Muscle of arm (tissue), 12 donors: Measurements from ENCODE around the gene KRTAP5-10. TPM values are rescaled to one million over a fixed set of nuclear protein-coding genes. Genes with fewer than 3 reads are reported as not detected.
"Not testable (repeated sequence)": the region's sequence is repeated elsewhere in the genome, so short reads cannot be mapped to it uniquely, and the experiment has no call there.

Experiments
- DNase-seq: peaks from one replicate; pipeline ENCODE4 v3.0.0-alpha.2; 2013
- polyA plus RNA-seq, 12 donors: library from polyadenylated mRNA; unstranded; fragments of 120-200 nt; gene quantifications; one replicate each; pipeline ENCODE4 v1.2.1, GENCODE V29; 2013; ENCODE audit not compliant: insufficient read length in 12 of 12

The KRTAP5-10 gene
- polyA plus RNA-seq, 12 donors = not detected

DNA sequence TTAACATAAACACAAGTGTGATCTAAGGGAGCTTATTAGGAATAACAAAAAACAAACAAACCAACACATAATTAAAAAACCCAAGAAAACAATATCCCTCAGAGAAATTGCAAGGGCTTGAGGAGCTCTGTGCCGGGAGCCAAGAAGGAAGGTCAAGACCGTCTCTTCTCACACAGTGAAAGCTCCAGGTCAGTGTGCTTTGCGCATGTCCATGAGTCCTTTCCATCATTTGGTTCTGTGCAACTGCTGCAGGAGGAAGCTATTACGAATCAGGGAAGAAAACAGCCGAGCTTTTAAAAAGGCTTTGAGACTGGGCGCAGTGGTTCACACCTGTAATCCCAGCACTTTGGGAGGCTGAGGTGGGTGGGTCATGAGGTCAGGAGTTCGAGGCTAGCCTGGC lies 23.0 kb upstream of the KRTAP5-10 start:
- DNase-seq = no peak

DNA sequence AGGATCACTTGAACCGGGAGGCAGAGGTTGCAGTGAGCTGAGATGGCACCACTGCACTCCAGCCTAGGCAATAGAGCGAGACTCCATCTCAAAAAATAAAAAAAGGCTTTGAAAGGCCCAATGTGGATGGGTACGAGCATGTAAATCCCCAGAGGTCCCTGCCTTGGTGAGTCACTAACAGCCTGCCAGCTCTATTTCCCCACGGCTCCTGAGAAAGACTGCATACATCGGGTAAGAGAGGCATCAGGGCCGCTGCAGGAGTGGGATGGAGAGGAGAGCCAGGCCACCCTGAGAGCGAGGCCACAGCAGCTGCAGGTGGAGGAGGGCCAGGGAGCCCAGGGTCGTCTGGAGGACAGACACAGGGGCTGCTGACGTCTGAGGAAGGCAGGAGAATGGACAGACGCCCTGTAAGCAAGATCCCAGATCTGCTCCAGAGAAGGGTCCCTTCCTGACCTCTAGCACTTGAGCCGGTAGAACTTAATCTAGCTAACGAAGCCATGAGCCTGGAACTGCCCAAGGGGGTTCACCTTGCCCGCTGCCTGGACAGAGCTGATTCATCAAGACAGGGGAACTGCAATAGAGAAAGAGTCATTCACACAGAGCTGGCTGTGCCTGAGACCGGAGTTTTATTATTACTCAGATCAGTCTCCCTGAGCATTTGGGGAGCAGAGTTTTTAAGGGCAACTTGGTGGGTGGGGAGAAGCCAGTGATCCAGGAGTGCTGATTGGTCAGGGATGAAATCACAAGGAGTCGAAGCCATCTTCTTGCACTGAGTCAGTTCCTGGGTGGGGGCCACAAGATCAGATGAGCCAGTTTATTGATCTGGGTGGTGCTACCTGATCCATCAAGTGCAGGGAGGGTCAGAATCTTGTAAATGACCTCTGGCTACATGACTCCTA lies 22.2 kb upstream of the KRTAP5-10 start:
- DNase-seq = no peak

DNA sequence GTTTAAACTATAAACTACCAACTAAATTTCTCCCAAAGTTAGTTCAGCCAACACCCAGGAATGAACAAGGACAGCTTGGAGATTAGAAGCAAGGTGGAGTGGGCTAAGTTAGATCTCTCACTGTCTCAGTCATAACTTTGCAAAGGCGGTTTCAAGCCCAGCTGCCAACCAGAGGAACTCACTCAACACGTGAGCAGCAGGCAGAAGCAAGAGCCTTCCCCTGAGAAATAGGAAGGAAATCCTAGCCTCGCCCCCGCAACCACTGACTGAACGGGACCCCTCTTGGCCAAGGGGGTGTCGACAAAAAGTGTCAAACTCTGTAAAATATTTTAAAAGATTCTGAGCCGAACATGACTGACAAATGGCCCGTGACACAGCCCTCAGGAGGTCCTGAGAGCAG lies 21.5 kb upstream of the KRTAP5-10 start:
- no peak for DNase-seq

GRCh38 chr11:71544525-71545214 lies 20.7 kb upstream of the KRTAP5-10 start:
- no peak for DNase-seq

DNA sequence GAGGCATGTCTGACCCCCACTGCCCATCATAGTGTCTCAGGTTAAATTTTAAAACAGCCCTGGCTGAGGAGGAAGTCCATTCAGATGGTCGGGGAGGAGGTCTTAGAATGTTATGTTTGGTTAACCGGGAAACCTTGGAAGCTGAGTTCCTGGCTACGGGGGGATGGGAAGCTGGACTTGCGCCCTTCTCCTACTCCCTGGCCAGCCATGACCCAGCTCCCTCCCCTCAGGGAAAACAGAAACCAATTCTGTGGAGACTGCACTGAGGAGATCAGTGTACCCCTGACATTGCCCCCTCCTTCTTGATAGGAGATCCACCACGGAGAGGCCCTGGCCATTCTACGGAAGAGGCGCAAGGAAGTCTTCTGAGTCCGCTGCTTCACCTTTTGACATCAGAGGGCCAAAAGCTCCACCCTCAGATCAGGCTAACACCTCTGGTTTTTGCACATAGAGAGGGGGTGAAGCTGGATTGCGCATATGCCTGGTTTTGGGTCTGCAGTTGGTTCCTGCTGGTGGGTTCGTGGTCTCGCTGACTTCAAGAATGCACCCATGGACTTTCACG lies 19.9 kb upstream of the KRTAP5-10 start:
- no peak for DNase-seq

DNA sequence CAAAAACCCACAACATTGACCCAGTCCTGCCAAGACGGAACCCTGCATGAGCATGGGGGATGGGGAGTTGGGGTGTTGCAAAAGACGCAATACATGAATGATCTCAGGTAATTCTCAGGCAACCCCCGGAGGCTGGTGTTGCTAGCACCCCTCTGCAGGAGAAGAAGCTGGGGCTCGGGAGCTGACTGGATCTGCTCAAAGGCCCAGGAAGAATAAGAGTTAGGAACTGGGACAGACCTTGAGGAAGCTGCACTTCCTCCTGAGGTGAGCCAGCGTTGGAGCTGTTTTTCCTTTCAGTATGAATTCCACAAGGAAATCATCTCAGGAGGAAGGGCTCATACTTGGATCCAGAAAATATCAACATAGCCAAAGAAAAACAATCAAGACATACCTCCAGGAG lies 17.2 kb upstream of the KRTAP5-10 start, which contains the start of gene KRTAP5-9:
KRTAP5-9 (plus strand) TSS at position 301 of the 400 bp plus-strand sequence. CDS start 238 bp downstream, outside the sequence.
- no peak for DNase-seq

GRCh38 chr11:71548716-71549151 lies 16.6 kb upstream of the KRTAP5-10 start:
- DNase-seq = no peak

DNA sequence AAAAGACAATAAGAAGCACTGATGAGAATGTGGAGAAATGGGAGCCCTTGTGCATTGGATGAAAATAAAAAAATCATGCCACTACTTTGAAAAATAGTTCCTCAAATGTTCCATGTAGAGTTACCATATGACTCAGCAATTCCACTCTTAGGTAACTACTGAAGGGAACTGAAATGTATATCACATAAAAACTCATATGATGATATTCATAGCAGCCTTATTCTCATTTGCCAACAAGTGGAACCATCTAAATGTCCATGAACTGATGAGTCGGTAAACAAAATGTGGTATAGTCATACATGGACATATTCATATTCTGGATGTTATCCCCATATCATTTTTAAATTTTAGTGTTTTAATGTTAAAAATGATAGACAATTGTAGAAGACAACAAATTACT lies 13.7 kb upstream of the KRTAP5-10 start:
- DNase-seq = no peak

GRCh38 chr11:71554996-71555395 lies 10.4 kb upstream of the KRTAP5-10 start:
- no peak for DNase-seq

- DNase-seq = no peak
Measured at GRCh38 chr11:71555508-71555907, 9.9 kb upstream of the KRTAP5-10 start.

- DNase-seq = no peak
Measured at GRCh38 chr11:71556018-71556417, 9.3 kb upstream of the KRTAP5-10 start.

DNA sequence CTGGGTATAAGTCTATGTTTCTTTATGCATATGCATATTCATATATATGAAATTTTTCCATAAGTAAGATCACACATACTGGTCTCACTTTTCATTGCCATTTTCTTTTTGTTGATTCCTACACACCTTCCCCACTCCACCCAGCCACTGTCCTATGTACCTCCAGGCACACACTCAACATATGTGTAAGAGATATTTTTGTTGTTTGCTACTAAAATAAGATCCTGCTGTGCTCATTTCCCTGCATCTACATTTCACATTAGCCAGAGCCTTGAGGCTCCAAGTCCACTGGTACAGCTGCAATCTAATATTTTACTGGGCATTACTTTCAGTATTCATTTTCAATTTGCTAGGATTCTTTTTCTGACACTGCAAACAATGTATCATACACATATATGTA lies 8.1 kb upstream of the KRTAP5-10 start:
- DNase-seq = no peak

DNA sequence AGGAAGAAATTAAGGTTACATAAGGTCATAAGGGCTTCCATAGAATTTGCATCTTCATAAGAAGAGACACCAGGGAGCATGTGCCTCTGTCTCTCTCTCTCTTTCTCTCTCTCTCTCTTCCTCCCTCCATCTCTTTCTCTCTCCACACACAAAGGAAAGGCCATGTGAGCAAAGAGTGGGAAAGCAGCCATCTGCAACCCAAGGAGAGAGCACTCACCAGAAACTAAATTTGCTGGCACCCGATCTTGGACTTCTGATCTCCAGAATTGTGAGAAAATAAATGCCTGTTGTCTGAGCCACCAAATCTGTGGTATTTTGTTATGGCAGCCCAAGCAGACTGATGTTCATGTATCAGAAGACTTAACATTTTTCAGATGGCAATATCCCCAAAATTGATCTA lies 6.4 kb upstream of the KRTAP5-10 start:
- DNase-seq = no peak

DNA sequence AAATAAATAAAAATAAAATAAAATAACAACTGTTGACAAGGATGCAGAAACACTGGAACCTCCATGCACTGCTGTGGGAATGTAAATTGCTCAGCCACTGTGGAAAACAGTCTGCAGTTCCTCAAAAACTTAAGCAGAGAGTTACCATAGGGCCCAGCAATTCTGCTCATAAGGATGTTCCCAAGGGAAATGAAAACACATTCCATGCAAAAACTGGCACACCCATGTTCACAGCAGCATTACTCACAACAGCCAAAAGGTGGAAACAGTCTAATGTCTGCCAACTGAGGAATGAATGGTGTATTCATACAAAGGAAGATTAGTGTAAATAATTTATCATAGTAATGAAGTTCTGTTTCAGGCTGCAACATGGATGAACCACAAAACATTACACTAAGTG lies 3.2 kb upstream of the KRTAP5-10 start:
- no peak for DNase-seq

DNA sequence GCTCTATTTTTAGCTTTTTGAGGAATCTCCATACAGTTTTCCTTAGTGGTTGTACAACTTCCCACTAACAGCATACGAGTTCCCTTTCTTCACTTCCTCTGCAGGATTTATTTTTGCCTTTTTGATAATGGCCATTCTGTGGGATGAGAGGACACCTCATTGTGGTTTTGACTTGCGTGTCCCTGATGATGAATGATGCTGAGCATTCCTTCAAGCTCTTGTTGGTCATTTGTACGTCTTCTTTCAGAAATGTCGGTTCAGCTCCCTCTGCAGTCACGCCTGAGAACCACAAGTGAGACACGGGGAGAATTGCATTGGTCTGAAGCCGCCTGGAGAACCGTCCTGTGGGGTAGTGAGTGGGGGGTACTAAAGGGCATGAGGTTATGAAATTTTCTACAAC lies 2.0 kb upstream of the KRTAP5-10 start:
- peak; percentile 12 for DNase-seq

DNA sequence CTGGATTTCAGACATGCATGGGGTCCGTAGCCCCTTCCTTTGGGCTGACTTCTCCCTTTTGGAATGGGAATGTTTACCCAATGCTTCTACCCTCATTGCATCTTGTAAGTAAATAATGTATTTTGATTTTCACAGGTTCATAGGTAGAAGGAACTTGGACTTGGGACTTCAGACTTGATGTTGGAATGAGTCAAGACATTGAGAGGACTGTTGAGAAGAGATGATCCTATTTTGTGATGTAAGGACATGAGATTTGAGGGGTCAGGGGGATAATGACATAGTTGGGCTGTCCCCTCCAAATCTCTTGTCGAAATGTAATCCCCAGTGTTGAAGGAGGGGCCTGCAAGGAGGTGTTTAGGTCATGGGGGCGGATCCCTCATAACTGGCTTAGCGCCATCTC lies 933 bp upstream of the KRTAP5-10 start:
- DNase-seq = no peak

DNA sequence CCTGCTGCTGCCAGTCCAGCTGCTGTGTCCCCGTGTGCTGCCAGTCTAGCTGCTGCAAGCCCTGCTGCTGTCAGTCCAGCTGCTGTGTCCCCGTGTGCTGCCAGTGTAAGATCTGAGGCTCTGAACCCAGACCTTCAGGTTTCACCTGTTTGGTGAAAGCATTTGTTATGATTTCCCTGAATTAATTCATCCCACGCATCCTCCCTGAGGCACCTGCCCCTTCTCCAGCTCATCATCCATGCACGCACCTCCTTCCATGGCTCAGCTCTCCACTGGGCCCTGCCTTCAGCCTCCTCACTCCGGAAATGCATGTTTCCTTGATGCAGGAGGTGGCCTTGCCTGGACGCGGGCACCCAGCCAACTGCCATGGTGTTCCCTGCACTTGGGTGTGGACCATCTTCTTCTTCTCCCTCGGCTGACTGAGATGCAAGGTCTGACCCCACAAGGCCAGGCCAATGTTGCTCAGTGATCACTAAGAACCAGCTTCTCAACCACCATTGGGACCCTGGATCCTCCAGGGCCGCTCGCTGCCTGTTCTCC lies 788 bp downstream of the KRTAP5-10 start:
- no peak for DNase-seq

GRCh38 chr11:71566626-71567599 lies 1.6 kb downstream of the KRTAP5-10 start:
- DNase-seq = not testable (repeated sequence)

DNA sequence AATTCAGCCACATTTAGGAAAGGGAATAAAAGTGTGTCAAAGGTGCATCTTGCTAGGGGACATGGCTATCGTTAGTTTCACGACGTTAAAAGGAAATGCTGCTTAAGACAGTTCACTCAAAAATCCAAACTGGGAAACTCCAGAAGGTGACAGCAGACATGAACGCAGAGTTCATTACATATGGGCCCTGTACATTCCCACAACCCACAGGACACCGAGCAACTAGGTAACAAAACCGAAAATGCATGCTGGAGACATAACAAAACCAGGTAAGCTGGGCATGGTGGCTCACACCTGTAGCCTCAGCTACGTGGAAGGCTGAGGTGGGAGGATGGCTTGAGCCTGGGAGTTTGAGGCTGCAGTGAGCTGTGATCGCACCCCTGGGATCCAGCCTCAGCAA lies 2.3 kb downstream of the KRTAP5-10 start:
- not testable (repeated sequence) for DNase-seq

GRCh38 chr11:71568704-71569349 lies 3.5 kb downstream of the KRTAP5-10 start:
- peak; percentile 19 for DNase-seq
